H1 (cell line): ENCODE measurements around the gene GMPR.

Experiments
- ASH2L ChIP-seq: fragments of 200-600, 300-600 bp; sonication (generic); IDR thresholded peaks from one replicate; pipeline ENCODE4 v1.7.1; 2017; ENCODE audit warnings: low read length
- EZH2 ChIP-seq: fragments of 200-600 bp; sonication (generic); IDR thresholded peaks from 2 replicates; pipeline ENCODE4 v1.7.1; 2012; ENCODE audit warnings: low read depth, mild to moderate bottlenecking, moderate library complexity, low read length, inconsistent platforms; ENCODE audit not compliant: severe bottlenecking
- GABPA ChIP-seq: IDR thresholded peaks from 2 replicates; pipeline ENCODE4 v1.6.1; 2011; ENCODE audit warnings: mild to moderate bottlenecking, low read length, moderate library complexity, borderline replicate concordance; ENCODE audit not compliant: insufficient read depth
- HDAC2 ChIP-seq, 2 experiments: fragments of 300-600 bp in 1 of 2; sonication (generic) in 1 of 2; IDR thresholded peaks; 2 replicates each; pipeline ENCODE4 v1.6.1; 2011 to 2012; ENCODE audit warnings: low read depth in 2 of 2, low read length in 2 of 2, mild to moderate bottlenecking in 2 of 2, moderate library complexity in 2 of 2, borderline replicate concordance in 1 of 2, inconsistent platforms in 1 of 2
- JUN ChIP-seq: IDR thresholded peaks from 2 replicates; pipeline ENCODE4 v1.6.1; 2011; ENCODE audit warnings: low read depth, mild to moderate bottlenecking, improper control_type of control experiment, low read length
- KDM1A ChIP-seq: fragments of 200-600, 300-600 bp; sonication (generic); IDR thresholded peaks from 2 replicates; pipeline ENCODE4 v1.7.1; 2016; ENCODE audit warnings: mild to moderate bottlenecking, low read length, borderline replicate concordance
- POLR2AphosphoS5 ChIP-seq: IDR thresholded peaks from 2 replicates; pipeline ENCODE4 v1.6.1; 2011; ENCODE audit warnings: low read depth, low read length
- SIN3A ChIP-seq, 2 experiments: IDR thresholded peaks in 1 of 2; conservative IDR thresholded peaks in 1 of 2; 2 replicates each; pipeline ENCODE4 v1.6.1; 2011 to 2012; ENCODE audit warnings: low read length in 2 of 2, improper control_type of control experiment in 1 of 2, low read depth in 1 of 2, mild to moderate bottlenecking in 1 of 2
- SIX5 ChIP-seq: IDR thresholded peaks from 2 replicates; pipeline ENCODE4 v1.6.1; 2011; ENCODE audit warnings: mild to moderate bottlenecking, low read depth, low read length
- SP2 ChIP-seq: IDR thresholded peaks from 2 replicates; pipeline ENCODE4 v1.6.1; 2012; ENCODE audit warnings: mild to moderate bottlenecking, low read length, inconsistent platforms
- YY1 ChIP-seq: IDR thresholded peaks from 2 replicates; pipeline ENCODE4 v1.6.1; 2011; ENCODE audit warnings: low read depth, mild to moderate bottlenecking, low read length
- ZNF274 ChIP-seq: IDR thresholded peaks from 2 replicates; pipeline ENCODE4 v1.7.0; 2012; ENCODE audit warnings: low read length, borderline replicate concordance; ENCODE audit errors: extremely low read depth
- TF ChIP-seq, protein P1 (sequence below), 3 experiments: IDR thresholded peaks; 1 replicate in 2 of 3; 2 replicates in 1 of 3; pipeline versions ENCODE4 v1.5.1 to v1.6.1; 2011; ENCODE audit warnings: low read length in 3 of 3, mild to moderate bottlenecking in 3 of 3, inconsistent platforms in 2 of 3, low read depth in 1 of 3, moderate library complexity in 1 of 3; ENCODE audit not compliant: insufficient read depth in 1 of 3; ENCODE audit errors: control extremely low read depth in 1 of 3
- TF ChIP-seq, protein P2 (sequence below): IDR thresholded peaks from 2 replicates; pipeline ENCODE4 v1.6.1; 2011; ENCODE audit warnings: low read length, improper control_type of control experiment

DNA sequence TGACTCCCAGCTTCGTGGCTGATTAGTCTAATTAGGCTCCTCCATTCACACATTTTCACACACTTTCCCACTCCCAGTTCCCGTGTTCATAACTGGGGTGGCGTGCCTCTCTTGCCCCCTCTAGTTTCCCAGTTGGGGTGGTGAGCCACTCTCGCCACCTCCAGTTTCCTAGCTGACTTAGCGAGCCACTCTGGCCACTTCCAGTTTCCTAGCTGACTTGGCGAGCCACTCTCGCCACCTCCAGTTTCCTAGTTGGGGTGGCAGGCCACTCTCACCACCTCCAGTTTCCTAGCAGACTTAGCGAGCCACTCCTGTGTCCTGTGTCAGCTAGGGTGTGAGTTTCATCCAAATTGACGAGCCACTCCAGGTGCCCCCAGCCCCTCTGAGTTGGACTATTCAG is 7.4 kb upstream of the GMPR start:
- TF ChIP-seq JUN (no peak), EZH2 (no peak), SIX5 (no peak), KDM1A (no peak), ASH2L (no peak), POLR2AphosphoS5 (no peak), ZNF274 (no peak), SIN3A (conservative IDR thresholded peaks at IDR 0.05 in 1 of 2, IDR thresholded peaks at IDR 0.05 in 1 of 2; ENCODE audit: low read depth in 1 of 2, low read length in 2 of 2) (no peak), HDAC2 (IDR thresholded peaks at IDR 0.05; ENCODE audit: borderline replicate concordance in 1 of 2, low read depth in 2 of 2, low read length in 2 of 2) (no peak), YY1 (no peak), GABPA (no peak), SP2 (no peak)
- TF ChIP-seq, protein P1, sequence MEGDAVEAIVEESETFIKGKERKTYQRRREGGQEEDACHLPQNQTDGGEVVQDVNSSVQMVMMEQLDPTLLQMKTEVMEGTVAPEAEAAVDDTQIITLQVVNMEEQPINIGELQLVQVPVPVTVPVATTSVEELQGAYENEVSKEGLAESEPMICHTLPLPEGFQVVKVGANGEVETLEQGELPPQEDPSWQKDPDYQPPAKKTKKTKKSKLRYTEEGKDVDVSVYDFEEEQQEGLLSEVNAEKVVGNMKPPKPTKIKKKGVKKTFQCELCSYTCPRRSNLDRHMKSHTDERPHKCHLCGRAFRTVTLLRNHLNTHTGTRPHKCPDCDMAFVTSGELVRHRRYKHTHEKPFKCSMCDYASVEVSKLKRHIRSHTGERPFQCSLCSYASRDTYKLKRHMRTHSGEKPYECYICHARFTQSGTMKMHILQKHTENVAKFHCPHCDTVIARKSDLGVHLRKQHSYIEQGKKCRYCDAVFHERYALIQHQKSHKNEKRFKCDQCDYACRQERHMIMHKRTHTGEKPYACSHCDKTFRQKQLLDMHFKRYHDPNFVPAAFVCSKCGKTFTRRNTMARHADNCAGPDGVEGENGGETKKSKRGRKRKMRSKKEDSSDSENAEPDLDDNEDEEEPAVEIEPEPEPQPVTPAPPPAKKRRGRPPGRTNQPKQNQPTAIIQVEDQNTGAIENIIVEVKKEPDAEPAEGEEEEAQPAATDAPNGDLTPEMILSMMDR (IDR thresholded peaks at IDR 0.05; ENCODE audit: control extremely low read depth in 1 of 3, insufficient read depth in 1 of 3, low read depth in 1 of 3, low read length in 3 of 3): peak in 1 of 3 experiments; percentile 9; a peak in 1 of 4 replicates
- TF ChIP-seq, protein P2, sequence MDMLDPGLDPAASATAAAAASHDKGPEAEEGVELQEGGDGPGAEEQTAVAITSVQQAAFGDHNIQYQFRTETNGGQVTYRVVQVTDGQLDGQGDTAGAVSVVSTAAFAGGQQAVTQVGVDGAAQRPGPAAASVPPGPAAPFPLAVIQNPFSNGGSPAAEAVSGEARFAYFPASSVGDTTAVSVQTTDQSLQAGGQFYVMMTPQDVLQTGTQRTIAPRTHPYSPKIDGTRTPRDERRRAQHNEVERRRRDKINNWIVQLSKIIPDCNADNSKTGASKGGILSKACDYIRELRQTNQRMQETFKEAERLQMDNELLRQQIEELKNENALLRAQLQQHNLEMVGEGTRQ: no peak
